ENCODE measurements around the gene STARD13. TPM values are rescaled to one million over a fixed set of nuclear protein-coding genes. Genes with fewer than 3 reads are reported as not detected.
A peak's percentile ranks its signal among the peaks of the same experiment; 100 is the strongest.

Gene STARD13
- total and polyA plus RNA-seq, 8 donors, result 7.8 to 29.4 (median 16.2) TPM

DNA sequence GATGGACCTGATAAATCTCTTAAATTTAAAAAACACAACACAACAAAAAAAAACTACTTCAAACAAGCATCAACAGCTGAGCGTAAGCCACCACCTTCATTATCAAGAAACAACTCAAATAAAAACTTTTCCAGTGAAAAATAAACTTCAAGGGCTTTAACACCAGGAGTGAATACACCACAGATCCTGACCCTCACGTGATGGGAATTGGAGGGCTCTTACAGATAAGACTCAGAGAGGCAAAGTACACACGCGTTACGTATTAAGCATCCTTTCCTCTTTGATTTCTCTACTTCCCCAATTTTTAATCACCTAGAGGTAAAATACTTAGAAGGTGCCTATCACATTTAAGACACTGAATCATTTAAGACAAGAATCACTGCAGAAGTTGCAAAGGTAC, 573 bp upstream of the STARD13 start:
- Histone ChIP-seq H3K4me3 (peak overlapping the region in 3 of 4 donors; percentile 48 to 66 (median 51)), H3K27me3 (no peaks in the 10 kb centered on the region), H3K27ac (peak overlapping the region; percentile 73 to 89 (median 84)), H3K36me3 (no peaks in the 10 kb centered on the region), H3K9me3 (no peaks in the 10 kb centered on the region), H3K4me1 (peaks cover 0 to 20% (median 8%) of the 10 kb centered on the region in 3 donors)
- FAIRE-seq, result no peak
- peak; percentile 9 to 37 (median 16) for ATAC-seq
- DNase-seq, result no peak
- WGBS, 2 donors, result 1% methylated on average over 5 of the region's 5 CpGs
- intact Hi-C loops (cut with DNase I), result no loop called here
- TF ChIP-seq, protein P1, sequence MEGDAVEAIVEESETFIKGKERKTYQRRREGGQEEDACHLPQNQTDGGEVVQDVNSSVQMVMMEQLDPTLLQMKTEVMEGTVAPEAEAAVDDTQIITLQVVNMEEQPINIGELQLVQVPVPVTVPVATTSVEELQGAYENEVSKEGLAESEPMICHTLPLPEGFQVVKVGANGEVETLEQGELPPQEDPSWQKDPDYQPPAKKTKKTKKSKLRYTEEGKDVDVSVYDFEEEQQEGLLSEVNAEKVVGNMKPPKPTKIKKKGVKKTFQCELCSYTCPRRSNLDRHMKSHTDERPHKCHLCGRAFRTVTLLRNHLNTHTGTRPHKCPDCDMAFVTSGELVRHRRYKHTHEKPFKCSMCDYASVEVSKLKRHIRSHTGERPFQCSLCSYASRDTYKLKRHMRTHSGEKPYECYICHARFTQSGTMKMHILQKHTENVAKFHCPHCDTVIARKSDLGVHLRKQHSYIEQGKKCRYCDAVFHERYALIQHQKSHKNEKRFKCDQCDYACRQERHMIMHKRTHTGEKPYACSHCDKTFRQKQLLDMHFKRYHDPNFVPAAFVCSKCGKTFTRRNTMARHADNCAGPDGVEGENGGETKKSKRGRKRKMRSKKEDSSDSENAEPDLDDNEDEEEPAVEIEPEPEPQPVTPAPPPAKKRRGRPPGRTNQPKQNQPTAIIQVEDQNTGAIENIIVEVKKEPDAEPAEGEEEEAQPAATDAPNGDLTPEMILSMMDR (IDR thresholded peaks at IDR 0.05), result no peak

DNA sequence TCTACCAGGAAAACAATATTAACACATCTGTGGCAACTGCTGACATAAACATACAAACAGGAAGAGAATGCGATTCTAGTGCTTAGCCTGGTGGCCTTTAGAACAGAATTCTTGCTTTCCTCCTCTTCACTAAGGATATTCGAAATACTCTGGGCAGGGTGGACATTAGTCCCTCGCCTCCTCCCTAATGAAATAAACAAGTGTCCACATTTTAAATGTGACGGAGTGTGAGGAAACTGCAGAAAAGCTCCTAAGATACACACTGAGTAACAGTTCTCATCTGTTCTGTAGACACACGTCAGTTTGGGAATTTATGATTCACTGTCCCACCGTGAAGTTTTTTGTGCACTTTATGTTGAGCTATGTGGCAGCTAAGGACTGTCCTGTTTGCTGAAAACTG, 639 bp downstream of the STARD13 start:
- Histone ChIP-seq H3K27ac (peak overlapping the region; percentile 73 to 89 (median 84)), H3K9me3 (no peaks in the 10 kb centered on the region), H3K36me3 (no peaks in the 10 kb centered on the region), H3K4me1 (peaks cover 3 to 24% (median 11%) of the 10 kb centered on the region in 3 donors), H3K27me3 (no peaks in the 10 kb centered on the region), H3K4me3 (peak overlapping the region; percentile 10 to 66 (median 50))
- WGBS, 2 donors, result 4 to 5% methylated on average over 6 of the region's 6 CpGs
- TF ChIP-seq, protein P1 (IDR thresholded peaks at IDR 0.05), result no peak
- intact Hi-C loops (cut with DNase I), result no loop called here
- ATAC-seq, result peak; percentile 14 to 52 (median 36)
- DNase-seq, result no peak
- FAIRE-seq, result no peak

DNA sequence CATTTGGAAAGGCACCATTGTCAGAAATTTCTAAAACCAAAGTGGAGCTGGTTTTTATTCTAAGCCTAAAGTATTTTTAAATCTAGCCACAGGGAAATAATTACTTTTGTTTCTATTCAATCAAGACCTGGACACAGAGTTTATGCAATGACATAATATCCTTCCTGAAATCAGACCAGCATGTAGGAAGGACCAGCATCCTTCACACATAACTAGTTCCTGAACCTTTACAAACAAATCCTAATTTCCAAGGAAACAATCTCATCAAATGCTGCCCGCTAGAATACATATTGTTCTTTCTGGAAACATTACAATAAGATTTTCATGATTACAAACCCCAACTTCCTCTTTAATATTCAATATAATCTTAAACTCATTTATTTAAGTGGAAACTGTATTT, 1.5 kb downstream of the STARD13 start:
- no peaks in the 10 kb centered on the region for H3K9me3 ChIP-seq
- H3K4me1 ChIP-seq, result peaks cover 12 to 33% (median 19%) of the 10 kb centered on the region in 3 donors
- no peaks in the 10 kb centered on the region for H3K36me3 ChIP-seq
- DNase-seq (no peak), FAIRE-seq (peak; percentile 75), ATAC-seq (peak in 1 of 4 donors; percentile 9)
- peak overlapping the region in 2 of 4 donors; percentile 86 to 89 for H3K27ac ChIP-seq
- peak overlapping the region in 3 of 4 donors; percentile 48 to 66 (median 51) for H3K4me3 ChIP-seq
- H3K27me3 ChIP-seq, result no peaks in the 10 kb centered on the region
- intact Hi-C loops (cut with DNase I), result no loop called here
- TF ChIP-seq, protein P1 (IDR thresholded peaks at IDR 0.05), result no peak
- 3 to 10% methylated on average over 1 of the region's 1 CpG for WGBS, 2 donors

DNA sequence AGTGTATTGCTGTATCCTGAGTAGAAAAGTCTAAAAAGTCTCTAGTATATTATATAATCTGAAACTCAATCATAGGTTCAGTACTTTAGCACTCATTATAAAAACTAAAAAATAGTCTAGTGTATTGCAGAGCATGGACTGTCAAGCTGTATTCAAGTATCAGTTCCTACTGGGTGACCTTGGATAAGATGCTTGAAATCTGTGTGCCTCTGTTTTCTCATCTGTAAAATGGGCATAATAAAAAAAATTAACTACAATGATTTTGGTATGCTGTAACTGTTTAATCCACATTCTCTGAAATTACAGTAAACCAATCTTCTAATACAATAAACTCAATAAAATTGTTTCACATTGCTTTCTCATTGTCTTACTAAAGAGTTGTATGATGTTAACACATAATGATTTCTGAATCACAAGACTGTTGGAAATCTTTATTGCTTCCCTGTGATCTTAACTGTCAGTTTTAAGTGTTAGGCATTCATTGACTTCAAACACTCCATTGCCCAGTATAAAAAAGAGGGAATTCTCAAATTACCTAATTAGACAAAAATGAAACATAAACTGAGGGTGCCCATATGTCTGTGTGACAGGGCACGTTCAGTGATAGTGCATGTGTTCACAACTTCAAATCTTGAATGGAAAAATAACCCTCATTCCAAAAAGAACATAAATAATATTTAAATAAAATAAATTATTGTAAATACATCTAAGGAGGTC, 2.2 kb downstream of the STARD13 start:
- no peak for ATAC-seq
- Histone ChIP-seq H3K9me3 (no peaks in the 10 kb centered on the region), H3K4me1 (peaks cover 13 to 34% (median 19%) of the 10 kb centered on the region in 3 donors), H3K4me3 (peak overlapping the region in 2 of 4 donors; percentile 48 to 66), H3K27ac (peak overlapping the region in 2 of 4 donors; percentile 86 to 89), H3K27me3 (no peaks in the 10 kb centered on the region), H3K36me3 (no peaks in the 10 kb centered on the region)
- TF ChIP-seq, protein P1 (IDR thresholded peaks at IDR 0.05), result no peak
- intact Hi-C loops (cut with DNase I), result no loop called here
- FAIRE-seq, result no peak
- 10 to 15% methylated on average over 1 of the region's 1 CpG for WGBS, 2 donors
- DNase-seq, result no peak
